LNCAP (cell line): ENCODE results near the gene KCNA2.

Source experiments
- TF ChIP-seq, protein P1 (sequence below): fragments of 450-650 bp; IDR thresholded peaks from 2 replicates; pipeline ENCODE4 v1.5.1; 2017; ENCODE audit warnings: mild to moderate bottlenecking

The KCNA2 gene

DNA sequence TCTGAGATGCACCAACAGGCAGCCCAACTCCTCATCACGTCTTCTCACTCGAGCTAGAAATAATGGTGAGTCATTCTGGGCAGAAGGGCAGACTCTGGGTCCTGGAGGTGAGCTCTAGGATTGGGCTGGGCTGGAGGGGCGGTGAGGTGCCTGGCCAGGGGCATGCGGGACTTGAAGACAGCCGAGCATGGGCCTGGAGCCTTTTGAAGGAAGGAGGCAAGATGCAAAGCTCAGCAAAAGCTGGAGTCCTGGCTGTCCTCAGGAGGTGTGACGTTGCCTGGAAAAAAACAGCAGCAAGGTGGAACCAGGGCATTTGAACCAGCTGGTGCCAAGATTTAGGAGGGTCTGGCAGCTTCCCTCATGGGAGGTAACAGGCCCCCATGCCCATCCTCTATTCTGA, 712 bp downstream of the KCNA2 start:
- TF ChIP-seq, protein P1, sequence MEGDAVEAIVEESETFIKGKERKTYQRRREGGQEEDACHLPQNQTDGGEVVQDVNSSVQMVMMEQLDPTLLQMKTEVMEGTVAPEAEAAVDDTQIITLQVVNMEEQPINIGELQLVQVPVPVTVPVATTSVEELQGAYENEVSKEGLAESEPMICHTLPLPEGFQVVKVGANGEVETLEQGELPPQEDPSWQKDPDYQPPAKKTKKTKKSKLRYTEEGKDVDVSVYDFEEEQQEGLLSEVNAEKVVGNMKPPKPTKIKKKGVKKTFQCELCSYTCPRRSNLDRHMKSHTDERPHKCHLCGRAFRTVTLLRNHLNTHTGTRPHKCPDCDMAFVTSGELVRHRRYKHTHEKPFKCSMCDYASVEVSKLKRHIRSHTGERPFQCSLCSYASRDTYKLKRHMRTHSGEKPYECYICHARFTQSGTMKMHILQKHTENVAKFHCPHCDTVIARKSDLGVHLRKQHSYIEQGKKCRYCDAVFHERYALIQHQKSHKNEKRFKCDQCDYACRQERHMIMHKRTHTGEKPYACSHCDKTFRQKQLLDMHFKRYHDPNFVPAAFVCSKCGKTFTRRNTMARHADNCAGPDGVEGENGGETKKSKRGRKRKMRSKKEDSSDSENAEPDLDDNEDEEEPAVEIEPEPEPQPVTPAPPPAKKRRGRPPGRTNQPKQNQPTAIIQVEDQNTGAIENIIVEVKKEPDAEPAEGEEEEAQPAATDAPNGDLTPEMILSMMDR = no peak

DNA sequence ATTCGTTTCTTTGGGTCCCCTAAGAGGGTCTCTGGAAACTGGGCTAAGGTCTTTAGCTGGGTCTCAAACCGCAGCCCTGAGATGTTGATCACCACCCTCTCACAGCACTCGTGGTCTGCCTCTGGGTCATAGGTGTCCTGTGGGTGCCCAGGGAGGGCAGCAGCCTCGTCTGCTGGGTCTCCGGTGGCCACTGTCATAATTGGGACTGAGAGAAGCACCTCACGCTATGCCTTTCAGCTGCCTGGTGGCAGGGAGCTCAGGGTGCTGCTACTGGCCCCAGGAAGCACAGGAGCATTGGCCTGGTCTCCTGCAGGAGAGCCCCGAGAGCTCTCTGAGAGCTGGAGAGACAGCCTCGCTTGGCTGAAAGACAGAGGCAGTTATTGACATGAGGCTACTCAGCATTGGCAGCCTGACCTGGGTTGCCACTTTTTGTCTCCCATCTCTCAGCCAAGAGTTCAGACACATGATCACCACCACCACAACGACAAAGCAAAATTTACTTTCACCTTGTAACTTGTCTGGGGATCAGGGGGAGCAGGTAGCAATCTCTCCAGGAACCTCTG, 1.5 kb downstream of the KCNA2 start:
- TF ChIP-seq, protein P1 = no peak

GRCh38 chr1:110603058-110603457, 3.1 kb downstream of the KCNA2 start:
- TF ChIP-seq, protein P1 = no peak

GRCh38 chr1:110602466-110602865, 3.7 kb downstream of the KCNA2 start:
- TF ChIP-seq, protein P1 = no peak

DNA sequence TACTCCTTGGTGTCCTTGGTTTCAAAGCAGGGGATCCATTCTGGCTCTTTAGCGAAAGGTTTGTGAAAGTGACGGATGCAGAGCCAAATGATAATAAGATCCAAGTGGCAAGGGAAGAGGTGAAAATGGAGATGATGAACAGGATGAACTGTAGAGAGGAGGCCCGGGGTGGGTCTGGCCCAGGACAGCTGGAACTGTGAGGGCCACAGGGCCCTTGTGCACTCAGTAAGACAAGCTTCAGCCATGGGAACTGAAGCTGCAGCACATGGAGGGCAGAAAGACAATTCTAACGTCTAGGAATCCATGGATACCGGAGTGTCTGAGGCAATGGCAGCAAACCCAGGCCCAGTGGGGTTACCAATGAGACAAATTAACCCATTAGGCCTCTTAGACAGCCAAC, 4.8 kb downstream of the KCNA2 start:
- TF ChIP-seq, protein P1 = no peak

DNA sequence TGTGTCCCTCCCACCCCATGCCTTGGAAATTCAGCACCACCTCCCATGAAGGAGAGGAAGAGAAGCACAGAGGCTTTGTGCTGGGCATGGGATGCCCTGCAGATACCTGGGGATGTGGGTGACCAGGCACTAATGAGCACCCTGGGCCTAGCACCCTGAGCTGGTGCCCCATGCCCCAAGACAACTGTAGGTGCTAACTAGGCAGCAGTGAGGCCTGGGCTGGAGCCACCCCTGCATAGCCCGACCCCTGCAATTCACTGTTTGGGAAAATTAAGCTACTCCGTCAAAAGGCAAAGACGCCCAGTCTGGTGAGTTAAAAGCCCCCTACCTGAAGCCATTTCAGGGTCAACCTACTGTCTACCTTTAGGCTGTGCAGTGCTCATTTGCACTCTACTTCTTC, 5.4 kb downstream of the KCNA2 start:
- TF ChIP-seq, protein P1 = no peak

DNA sequence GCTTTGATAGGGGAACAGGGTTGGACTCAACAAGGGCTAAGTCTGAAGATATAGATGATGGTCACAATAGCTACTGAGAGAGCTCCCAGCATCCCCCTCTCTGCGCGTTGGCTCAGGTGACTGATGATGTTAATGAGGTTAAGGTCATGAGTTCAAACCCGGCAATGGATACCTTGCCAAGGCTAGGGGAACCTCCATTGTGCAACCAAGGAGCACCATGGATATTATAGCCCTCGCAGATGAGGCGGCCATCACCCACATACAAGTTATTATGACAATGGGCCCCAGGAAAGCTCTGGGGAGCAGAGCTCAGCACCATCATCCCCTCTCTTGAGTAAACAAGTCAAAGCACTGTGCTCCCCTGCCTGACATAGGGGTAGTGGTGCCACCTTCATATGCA, 8.2 kb downstream of the KCNA2 start:
- TF ChIP-seq, protein P1 = no peak

DNA sequence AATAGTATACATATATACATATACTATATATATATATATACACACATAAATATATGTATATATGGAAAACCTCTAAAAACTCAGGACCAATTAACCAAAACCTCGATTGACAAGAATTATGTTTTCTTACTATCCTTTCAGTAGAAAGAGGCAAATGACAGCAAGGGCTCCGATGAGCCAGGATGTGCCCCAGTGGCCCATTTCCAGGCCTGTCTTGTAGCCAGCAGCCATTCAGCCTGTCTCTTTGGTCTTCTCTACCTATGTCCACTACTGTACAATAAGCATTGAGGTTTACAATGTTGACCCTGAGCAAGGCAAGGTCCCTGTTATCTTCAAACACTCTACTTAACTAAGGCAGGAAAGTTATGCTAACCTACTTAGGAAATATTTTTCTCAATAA, 9.8 kb downstream of the KCNA2 start:
- TF ChIP-seq, protein P1 = no peak
